Activated T-cell treated with anti-CD3 and anti-CD28 coated beads for 4 hours (primary cell): ENCODE results near the gene LRRC2.
"Not testable (repeated sequence)": the region's sequence is repeated elsewhere in the genome, so short reads cannot be mapped to it uniquely, and the experiment has no call there.

ENCODE experiments used
- DNase-seq: peaks from one replicate; pipeline ENCODE4 v3.0.0-alpha.2; 2020

LRRC2 gene

DNA sequence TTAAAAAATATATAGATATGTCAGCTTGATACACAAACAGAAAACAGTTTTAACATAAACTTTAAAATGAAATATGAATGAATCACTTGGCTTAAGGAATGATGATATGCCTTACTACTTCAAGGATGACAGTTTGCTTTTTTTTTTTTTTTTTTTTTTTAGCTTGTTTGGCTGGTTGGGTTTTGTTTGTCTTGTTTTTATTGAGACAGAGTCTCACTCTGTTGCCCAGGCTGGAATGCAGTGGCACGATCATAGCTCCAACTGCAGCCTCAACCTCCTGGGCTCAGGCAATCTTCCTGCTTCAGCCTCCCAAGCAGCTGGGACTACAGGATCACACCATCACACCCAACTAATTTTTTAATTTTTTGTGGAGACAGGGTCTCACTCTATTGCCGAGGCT lies 14.5 kb downstream of the LRRC2 start:
- no peak for DNase-seq

- DNase-seq, result no peak
Observed at GRCh38 chr3:46549989-46550388, 16.1 kb downstream of the LRRC2 start.

GRCh38 chr3:46549408-46549904 lies 16.6 kb downstream of the LRRC2 start:
- DNase-seq, result no peak

DNA sequence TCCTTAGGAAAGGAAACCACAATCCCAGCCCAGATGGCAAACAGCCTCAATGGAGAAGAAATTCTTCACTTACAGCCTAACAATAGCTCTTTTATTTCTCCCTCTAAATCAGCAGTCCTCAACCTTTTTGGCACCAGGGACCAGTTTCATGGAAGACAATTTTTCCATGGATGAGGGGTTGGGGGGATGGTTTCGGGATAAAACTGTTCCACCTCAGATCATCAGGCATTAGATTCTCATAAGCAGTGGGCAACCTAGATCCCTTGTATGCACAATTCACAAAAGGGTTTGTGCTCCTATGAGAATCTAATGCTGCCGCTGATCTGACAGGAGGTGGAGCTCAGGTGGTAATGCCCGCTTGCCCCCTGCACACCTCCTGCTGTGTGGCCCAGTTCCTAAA lies 17.5 kb downstream of the LRRC2 start:
- DNase-seq, result not testable (repeated sequence)

GRCh38 chr3:46546896-46547440 lies 19.1 kb downstream of the LRRC2 start:
- DNase-seq, result no peak

- no peak for DNase-seq
Observed at GRCh38 chr3:46545818-46546630, 20.1 kb downstream of the LRRC2 start.

- DNase-seq, result no peak
Observed at GRCh38 chr3:46544771-46545503, 21.2 kb downstream of the LRRC2 start.

DNA sequence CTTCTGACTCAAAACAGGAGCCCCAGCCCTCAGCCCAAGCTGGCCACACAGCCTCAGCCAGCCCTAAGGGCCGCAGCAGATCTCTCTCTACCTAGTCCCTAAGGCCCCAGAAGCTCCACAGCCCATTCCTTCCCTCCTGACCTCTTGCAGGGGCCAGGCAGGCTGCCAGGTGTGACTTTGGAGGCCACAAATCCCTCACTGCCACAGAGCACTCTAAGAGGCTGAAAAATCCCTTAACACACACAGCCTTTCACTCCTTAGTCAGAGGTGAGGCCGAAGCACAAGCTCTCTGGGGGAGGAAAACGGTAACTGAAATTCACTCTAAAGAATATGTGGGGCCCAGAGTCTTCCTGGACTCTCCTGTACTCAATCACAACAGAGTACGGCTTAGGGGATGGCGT lies 23.3 kb downstream of the LRRC2 start:
- DNase-seq, result no peak

- no peak for DNase-seq
Observed at GRCh38 chr3:46542344-46542743, 23.8 kb downstream of the LRRC2 start.

DNA sequence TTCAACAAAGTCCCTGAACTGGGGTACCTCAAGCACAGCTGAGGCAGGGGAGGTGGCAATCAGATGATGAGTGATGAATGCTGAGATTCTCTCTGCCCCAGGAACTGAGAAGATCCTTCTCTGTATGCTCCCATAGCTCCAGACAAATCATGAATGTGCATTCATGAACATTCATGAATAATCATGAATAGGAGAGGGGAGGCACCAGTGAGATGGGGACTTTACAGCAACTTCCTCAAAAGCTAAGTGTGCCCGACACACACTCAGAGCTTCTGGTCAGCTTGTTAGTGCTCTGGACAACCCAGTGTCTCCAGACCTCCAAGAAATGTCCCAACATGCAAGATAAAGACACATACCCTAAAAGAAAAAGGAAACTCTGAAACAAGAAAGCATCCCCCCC lies 24.3 kb downstream of the LRRC2 start:
- no peak for DNase-seq

DNA sequence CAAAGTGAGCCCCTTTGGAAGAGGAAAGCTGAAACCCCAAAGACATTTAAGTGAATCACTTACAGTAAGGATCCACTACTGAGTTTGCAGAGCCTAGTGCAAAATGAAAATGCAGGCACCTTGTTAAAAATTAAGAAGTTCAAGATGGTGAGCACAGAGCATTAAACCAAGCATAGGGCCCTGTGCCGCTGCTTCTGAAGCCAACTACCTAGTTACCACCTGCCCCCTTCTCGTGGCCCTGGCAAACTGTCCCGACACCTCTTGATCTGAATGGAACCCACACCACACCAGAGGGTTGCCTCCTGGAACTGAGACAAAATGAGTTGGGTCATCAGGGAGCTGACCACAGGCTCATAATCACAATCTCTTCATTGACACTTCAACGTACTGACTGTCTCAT lies 25.6 kb downstream of the LRRC2 start:
- no peak for DNase-seq

DNA sequence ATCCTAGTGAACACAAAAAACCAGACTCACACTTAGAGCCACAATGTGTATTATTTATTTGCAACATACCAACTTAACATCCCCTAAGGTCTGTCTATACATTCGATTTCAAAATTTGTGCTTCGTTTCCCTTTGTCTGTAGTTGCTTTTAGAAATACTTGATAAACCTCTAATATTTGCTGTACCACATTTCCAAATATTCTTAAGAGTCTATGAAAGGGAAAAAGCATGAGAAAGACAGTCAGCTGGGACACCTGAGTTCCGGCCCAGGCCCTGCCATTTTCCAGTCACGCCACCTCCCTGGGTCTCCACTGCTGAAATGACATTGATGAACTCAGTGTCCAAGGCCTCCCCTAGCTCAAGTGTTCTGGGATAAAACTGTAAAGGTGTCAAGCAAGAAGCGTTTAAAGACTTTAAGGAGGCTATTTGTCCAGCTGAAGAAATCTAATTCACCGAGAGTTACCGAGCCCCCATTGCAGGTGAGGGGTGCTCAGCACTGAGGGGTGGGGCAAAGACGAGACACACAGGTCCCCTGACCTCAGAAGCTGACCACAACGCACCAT lies 26.6 kb downstream of the LRRC2 start:
- no peak for DNase-seq

DNA sequence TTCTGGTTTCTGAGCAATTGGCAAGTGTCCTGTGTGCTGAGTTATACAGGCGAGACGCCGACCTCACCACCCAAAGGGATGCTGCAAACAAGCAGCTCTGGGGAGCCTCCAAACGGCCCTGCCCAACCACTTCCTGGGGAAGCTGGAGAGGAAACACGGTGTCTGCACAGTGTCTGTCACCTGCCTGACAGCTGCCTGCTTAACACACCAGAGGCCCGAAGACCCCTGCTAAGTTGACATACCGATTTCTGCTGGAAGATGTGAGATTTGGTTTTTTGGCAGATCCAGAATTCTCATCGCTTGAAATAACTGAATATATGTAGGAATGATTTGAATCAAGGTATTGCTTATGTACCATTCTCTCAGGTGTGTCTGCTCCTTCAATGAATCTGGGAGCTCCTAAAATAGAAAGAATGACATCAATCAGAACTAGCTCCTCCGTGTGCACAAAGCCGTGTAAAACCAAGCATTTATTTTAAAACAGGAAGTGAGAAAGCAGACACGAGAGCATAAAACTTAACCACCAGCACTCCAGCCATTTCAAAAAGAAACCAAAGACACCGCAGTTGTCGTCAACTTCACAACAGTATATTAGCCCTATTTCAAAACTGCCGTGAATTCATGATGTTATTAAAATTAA lies 27.2 kb downstream of the LRRC2 start:
- DNase-seq, result peak; percentile 54

DNA sequence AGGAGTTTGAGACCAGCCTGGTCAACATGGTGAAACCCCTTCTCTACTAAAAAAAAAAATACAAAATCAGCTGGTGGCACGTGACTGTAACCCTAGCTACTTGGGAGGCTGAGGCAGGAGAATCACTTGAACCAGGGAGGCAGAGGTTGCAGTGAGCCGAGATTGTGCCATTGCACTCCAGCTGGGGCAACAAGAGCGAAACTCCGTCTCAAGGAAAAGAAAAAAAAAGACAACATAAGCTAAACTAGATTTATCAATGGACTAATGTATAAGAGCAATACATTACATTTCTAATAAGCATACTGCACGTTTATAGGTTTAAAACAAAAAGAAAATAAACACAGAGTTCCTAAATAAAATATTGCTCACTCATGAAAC lies 27.7 kb downstream of the LRRC2 start:
- DNase-seq, result not testable (repeated sequence)

DNA sequence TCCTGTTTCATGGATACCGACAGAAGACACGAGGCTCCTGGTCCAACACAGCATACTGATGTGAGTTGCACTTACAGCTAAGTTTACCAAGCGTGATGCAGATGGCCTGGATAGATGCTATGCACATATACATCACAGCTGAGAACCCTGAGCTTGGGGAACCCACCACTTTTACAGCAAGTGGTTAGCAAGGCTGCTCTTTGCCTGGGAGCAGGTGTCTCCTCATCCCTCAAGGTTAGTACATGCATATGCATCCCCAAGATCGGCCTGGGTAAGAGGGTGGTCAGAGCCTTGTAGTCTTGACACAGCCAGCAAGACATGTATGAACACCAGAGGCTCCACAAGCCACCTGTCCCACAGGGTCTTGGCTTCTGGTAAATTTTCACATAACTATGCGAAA lies 28.3 kb downstream of the LRRC2 start:
- no peak for DNase-seq

GRCh38 chr3:46537316-46537715 lies 28.8 kb downstream of the LRRC2 start:
- DNase-seq, result no peak

DNA sequence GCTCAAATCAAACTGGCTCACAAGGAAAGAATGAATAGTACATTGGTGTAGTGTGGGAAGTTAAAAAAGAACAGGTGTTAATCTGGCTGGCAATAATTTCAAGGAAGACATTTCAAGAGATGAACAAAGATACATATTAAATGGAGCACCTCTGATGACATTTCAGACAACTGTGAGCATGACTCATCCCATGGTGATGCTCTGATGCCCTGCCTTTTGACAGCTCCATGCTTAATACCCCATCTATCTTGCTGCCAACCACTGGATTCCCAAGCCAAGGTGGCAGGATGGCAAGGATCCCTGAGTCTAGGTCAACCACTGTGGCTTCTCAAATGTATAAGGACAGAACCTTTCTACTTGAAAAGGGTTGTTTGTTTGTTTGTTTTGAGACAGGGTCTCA lies 29.3 kb downstream of the LRRC2 start:
- DNase-seq, result no peak

DNA sequence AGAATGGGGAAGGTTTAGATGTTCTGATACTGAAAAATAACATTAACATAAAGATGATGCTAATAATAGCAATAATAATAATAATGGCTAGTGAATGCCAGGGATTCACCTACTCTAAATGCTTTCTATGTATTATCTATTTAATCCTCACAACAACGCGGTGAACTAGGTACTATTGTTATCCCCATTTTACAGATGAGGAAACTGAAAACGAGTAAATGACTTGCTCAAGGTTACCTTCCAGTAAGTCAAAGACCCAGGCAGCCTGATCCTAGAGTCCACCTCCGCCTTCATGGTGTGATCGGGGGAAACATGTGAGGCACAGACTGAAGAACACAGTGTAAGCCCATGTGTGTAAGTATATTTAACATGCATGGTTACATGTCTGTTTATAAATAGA lies 30.4 kb downstream of the LRRC2 start:
- no peak for DNase-seq

- DNase-seq, result no peak
Observed at GRCh38 chr3:46533091-46533490, 33.0 kb downstream of the LRRC2 start.

GRCh38 chr3:46527239-46527638 lies 38.9 kb downstream of the LRRC2 start:
- no peak for DNase-seq

- DNase-seq, result no peak
Observed at GRCh38 chr3:46524832-46525231, 41.3 kb downstream of the LRRC2 start.

DNA sequence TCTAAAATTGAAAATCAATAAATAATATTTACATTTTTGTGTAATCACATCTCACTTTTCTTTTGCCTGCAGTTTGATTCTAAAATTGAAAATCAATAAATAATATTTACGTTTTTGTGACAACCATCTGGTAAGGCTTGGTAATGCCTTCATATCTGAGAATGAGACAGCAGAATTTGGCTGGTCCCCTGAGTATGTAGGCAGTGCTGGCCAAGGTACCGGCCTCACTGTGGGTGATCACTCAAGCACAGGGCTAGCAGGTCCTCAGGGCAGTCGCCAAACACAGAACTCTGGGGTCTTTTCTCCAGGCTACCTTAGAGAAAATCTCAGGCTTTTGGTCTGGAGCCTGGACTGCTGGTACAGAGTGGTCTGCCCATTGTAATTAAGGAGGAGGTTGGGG lies 42.1 kb downstream of the LRRC2 start:
- no peak for DNase-seq

GRCh38 chr3:46523556-46523955 lies 42.5 kb downstream of the LRRC2 start:
- no peak for DNase-seq
